ENCODE data around the gene HMCN1.

Gene HMCN1

DNA sequence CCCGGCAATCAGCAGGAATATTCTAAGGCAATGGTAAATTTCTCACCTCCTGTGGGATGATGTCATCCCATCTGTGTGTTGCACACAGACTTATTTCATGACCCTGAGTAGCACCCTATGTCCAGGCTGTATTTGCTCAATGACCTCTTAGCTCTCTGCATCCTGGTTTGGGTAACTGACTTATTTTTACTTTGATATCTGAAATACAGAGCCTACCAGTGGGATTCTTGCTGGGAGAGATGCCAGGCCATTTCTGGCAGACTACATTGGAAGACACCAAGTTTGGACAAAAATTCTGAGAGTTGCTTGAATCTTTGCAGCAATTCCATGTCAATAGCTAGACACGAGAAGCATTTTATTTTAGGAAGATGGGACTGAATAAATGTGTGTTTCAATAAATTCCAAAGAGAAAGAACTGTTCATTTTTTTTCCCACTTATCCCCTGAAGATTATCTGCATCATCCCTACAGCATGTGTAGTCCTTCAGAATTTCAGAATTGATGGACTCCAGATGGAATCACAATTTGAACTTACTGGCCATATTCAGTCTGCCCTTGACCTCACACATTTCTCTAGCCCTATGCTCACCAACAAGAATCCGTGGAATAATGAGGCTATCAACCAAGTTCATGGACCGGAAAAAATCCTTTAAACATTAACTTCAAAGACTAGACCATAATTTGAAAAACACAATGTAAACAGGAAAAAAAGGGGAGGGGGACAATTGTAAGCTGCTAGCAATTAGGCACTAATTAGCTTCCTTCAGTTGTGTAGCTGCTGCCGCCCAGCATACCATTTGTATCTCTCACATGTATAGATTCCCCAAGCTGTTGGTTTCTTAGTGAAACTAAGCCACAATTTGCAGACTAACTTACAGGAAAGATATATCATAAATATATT lies 226.5 kb downstream of the HMCN1 start:
- Histone ChIP-seq H3K27ac (ENCODE audit: poor library complexity, severe bottlenecking) (no peak overlapping the region), H3K36me3 (ENCODE audit: low read depth) (no peaks in the 10 kb centered on the region), H3K4me1 (ENCODE audit: insufficient read depth, poor library complexity, severe bottlenecking) (peaks cover 10% of the 10 kb centered on the region), H3K4me3 (ENCODE audit: severe bottlenecking) (no peak overlapping the region), H3K9me3 (ENCODE audit: severe bottlenecking) (no peaks in the 10 kb centered on the region), H3K27me3 (ENCODE audit: insufficient read depth, poor library complexity, severe bottlenecking) (no peaks in the 10 kb centered on the region)
- no peak for DNase-seq (ENCODE audit: low spot score)
- TF ChIP-seq, protein P1, sequence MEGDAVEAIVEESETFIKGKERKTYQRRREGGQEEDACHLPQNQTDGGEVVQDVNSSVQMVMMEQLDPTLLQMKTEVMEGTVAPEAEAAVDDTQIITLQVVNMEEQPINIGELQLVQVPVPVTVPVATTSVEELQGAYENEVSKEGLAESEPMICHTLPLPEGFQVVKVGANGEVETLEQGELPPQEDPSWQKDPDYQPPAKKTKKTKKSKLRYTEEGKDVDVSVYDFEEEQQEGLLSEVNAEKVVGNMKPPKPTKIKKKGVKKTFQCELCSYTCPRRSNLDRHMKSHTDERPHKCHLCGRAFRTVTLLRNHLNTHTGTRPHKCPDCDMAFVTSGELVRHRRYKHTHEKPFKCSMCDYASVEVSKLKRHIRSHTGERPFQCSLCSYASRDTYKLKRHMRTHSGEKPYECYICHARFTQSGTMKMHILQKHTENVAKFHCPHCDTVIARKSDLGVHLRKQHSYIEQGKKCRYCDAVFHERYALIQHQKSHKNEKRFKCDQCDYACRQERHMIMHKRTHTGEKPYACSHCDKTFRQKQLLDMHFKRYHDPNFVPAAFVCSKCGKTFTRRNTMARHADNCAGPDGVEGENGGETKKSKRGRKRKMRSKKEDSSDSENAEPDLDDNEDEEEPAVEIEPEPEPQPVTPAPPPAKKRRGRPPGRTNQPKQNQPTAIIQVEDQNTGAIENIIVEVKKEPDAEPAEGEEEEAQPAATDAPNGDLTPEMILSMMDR (IDR thresholded peaks at IDR 0.05; ENCODE audit: poor library complexity, severe bottlenecking): no peak
- no peak for ATAC-seq (ENCODE audit: low read depth)

DNA sequence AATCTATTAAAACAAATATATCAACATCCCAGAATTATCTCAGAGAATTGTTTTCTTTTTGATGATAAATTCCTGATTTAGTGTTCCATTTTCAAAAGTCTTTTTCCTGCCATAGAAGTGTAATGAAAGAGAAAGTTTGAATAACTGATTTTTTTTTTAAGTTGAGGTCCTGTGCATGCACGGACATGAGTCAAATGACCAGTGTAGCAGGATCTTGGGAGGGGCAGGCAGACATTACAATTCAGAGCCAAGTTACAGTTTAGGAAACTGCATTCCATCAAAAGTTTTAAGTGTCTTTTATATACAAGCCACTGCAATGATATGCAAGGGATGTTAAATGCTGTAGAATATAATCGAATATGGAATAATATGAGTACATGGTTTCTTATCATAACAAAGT lies 227.5 kb downstream of the HMCN1 start:
- Histone ChIP-seq H3K27me3 (ENCODE audit: insufficient read depth, poor library complexity, severe bottlenecking) (no peaks in the 10 kb centered on the region), H3K4me1 (ENCODE audit: insufficient read depth, poor library complexity, severe bottlenecking) (peaks cover 10% of the 10 kb centered on the region), H3K4me3 (ENCODE audit: severe bottlenecking) (no peak overlapping the region), H3K27ac (ENCODE audit: poor library complexity, severe bottlenecking) (no peak overlapping the region), H3K36me3 (ENCODE audit: low read depth) (no peaks in the 10 kb centered on the region), H3K9me3 (ENCODE audit: severe bottlenecking) (no peaks in the 10 kb centered on the region)
- ATAC-seq (ENCODE audit: low read depth): peak; percentile 70
- TF ChIP-seq, protein P1 (IDR thresholded peaks at IDR 0.05; ENCODE audit: poor library complexity, severe bottlenecking): no peak
- DNase-seq (ENCODE audit: low spot score): no peak

- H3K27me3 ChIP-seq (ENCODE audit: insufficient read depth, poor library complexity, severe bottlenecking): no peaks in the 10 kb centered on the region
- H3K9me3 ChIP-seq (ENCODE audit: severe bottlenecking): no peaks in the 10 kb centered on the region
- H3K4me3 ChIP-seq (ENCODE audit: severe bottlenecking): no peak overlapping the region
- H3K36me3 ChIP-seq (ENCODE audit: low read depth): no peaks in the 10 kb centered on the region
- no peak overlapping the region for H3K27ac ChIP-seq (ENCODE audit: poor library complexity, severe bottlenecking)
- DNase-seq (ENCODE audit: low spot score): no peak
- peaks cover 10% of the 10 kb centered on the region for H3K4me1 ChIP-seq (ENCODE audit: insufficient read depth, poor library complexity, severe bottlenecking)
- no peak for ATAC-seq (ENCODE audit: low read depth)
- TF ChIP-seq, protein P1 (IDR thresholded peaks at IDR 0.05; ENCODE audit: poor library complexity, severe bottlenecking): no peak
Observed at GRCh38 chr1:185964946-185965345, 230.8 kb downstream of the HMCN1 start.

DNA sequence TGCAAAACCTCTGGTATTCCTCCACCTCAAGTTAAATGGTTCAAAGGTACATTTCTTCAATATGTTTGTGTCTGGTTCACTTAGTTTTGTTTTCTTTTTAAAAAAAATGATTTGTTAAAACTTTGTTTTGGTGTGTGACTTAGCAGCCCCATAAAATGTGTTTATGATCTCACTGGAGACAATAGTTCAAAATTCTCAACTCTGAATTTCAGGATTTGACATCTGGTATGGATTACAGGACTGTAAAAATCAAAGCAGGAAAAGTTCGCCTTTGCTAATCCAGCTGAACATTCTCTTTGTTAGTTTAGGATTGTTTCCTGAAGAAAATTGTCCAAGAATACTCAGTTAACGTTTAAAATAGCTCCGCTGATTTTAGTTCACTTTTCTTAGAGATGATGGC lies 231.7 kb downstream of the HMCN1 start:
- DNase-seq (ENCODE audit: low spot score) (no peak), ATAC-seq (ENCODE audit: low read depth) (no peak)
- TF ChIP-seq, protein P1 (IDR thresholded peaks at IDR 0.05; ENCODE audit: poor library complexity, severe bottlenecking): no peak
- no peaks in the 10 kb centered on the region for H3K36me3 ChIP-seq (ENCODE audit: low read depth)
- no peak overlapping the region for H3K27ac ChIP-seq (ENCODE audit: poor library complexity, severe bottlenecking)
- no peak overlapping the region for H3K4me3 ChIP-seq (ENCODE audit: severe bottlenecking)
- H3K9me3 ChIP-seq (ENCODE audit: severe bottlenecking): no peaks in the 10 kb centered on the region
- peaks cover 10% of the 10 kb centered on the region for H3K4me1 ChIP-seq (ENCODE audit: insufficient read depth, poor library complexity, severe bottlenecking)
- no peaks in the 10 kb centered on the region for H3K27me3 ChIP-seq (ENCODE audit: insufficient read depth, poor library complexity, severe bottlenecking)

GRCh38 chr1:185966471-185966870 lies 232.3 kb downstream of the HMCN1 start:
- no peak overlapping the region for H3K4me3 ChIP-seq (ENCODE audit: severe bottlenecking)
- peaks cover 7% of the 10 kb centered on the region for H3K4me1 ChIP-seq (ENCODE audit: insufficient read depth, poor library complexity, severe bottlenecking)
- DNase-seq (ENCODE audit: low spot score) (no peak), ATAC-seq (ENCODE audit: low read depth) (no peak)
- no peaks in the 10 kb centered on the region for H3K27me3 ChIP-seq (ENCODE audit: insufficient read depth, poor library complexity, severe bottlenecking)
- H3K9me3 ChIP-seq (ENCODE audit: severe bottlenecking): no peaks in the 10 kb centered on the region
- no peaks in the 10 kb centered on the region for H3K36me3 ChIP-seq (ENCODE audit: low read depth)
- TF ChIP-seq, protein P1 (IDR thresholded peaks at IDR 0.05; ENCODE audit: poor library complexity, severe bottlenecking): no peak
- no peak overlapping the region for H3K27ac ChIP-seq (ENCODE audit: poor library complexity, severe bottlenecking)

All from RWPE2 (cell line).